Neural progenitor cell (in vitro differentiated cells): ENCODE measurements around the gene HOXA2.

Source experiments
- CTCF ChIP-seq: fragments of 200-600 bp; sonication (generic); IDR thresholded peaks from 2 replicates; pipeline ENCODE4 v1.5.1; 2017; ENCODE audit warnings: antibody characterized with exemption, mild to moderate bottlenecking
- EZH2 ChIP-seq: fragments of 200-600 bp; sonication (generic); IDR thresholded peaks from 2 replicates; pipeline ENCODE4 v1.6.1; 2017; ENCODE audit warnings: antibody characterized with exemption, mild to moderate bottlenecking, moderate library complexity
- EZH2phosphoT487 ChIP-seq: fragments of 200-600 bp; sonication (generic); IDR thresholded peaks from 2 replicates; pipeline ENCODE4 v1.6.1; 2017; ENCODE audit warnings: antibody characterized with exemption

GRCh38 chr7:27123477-27124053, 21.1 kb upstream of the HOXA2 start:
- TF ChIP-seq CTCF, result no peak
- TF ChIP-seq EZH2, result no peak
- no peak for TF ChIP-seq EZH2phosphoT487
